B cell (primary cell): ENCODE measurements around the gene SLC15A5.

Experiments
- EZH2 ChIP-seq: IDR thresholded peaks from 2 replicates; pipeline ENCODE4 v1.6.1; 2012; ENCODE audit warnings: borderline replicate concordance, low read depth, mild to moderate bottlenecking, moderate library complexity, low read length; ENCODE audit not compliant: insufficient read depth, poor library complexity, severe bottlenecking
- TF ChIP-seq, protein P1 (sequence below): fragments of 200-600 bp; IDR thresholded peaks from one replicate; pipeline ENCODE4 v1.8.0; 2022; ENCODE audit warnings: antibody characterized with exemption, mild to moderate bottlenecking

DNA sequence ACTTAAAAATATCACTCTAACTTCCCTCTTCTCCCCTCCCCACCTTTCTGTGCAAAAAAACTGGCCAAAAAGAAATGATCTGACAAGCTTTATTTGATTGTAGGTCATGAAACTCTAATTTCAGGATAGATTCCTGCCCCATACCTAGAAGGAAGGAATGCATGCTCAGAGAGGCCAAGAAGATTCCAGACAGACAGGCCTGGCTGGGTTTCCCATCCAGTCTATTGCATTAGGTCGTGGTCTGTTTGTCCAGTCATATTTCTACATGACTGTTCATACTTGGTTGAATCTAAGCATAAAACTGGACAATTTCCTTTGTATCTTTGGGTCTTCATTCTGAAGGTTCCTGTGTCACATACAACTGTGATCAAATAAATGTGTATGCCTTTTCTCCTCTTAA lies 20.0 kb upstream of the SLC15A5 start:
- TF ChIP-seq, protein P1, sequence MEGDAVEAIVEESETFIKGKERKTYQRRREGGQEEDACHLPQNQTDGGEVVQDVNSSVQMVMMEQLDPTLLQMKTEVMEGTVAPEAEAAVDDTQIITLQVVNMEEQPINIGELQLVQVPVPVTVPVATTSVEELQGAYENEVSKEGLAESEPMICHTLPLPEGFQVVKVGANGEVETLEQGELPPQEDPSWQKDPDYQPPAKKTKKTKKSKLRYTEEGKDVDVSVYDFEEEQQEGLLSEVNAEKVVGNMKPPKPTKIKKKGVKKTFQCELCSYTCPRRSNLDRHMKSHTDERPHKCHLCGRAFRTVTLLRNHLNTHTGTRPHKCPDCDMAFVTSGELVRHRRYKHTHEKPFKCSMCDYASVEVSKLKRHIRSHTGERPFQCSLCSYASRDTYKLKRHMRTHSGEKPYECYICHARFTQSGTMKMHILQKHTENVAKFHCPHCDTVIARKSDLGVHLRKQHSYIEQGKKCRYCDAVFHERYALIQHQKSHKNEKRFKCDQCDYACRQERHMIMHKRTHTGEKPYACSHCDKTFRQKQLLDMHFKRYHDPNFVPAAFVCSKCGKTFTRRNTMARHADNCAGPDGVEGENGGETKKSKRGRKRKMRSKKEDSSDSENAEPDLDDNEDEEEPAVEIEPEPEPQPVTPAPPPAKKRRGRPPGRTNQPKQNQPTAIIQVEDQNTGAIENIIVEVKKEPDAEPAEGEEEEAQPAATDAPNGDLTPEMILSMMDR = no peak
- TF ChIP-seq EZH2 = no peak
